GM21528 (cell line): Measurements from ENCODE around the gene FHL1.
"Not testable (repeated sequence)": the region's sequence is repeated elsewhere in the genome, so short reads cannot be mapped to it uniquely, and the experiment has no call there.

Experiments used
- ATAC-seq: cut with Tn5 transposase; IDR thresholded peaks from one replicate; pipeline ENCODE4 v1.9.1; 2021; ENCODE audit warnings: mild to moderate bottlenecking, moderate library complexity; ENCODE audit not compliant: unreplicated experiment, low FRiP score

FHL1 gene

DNA sequence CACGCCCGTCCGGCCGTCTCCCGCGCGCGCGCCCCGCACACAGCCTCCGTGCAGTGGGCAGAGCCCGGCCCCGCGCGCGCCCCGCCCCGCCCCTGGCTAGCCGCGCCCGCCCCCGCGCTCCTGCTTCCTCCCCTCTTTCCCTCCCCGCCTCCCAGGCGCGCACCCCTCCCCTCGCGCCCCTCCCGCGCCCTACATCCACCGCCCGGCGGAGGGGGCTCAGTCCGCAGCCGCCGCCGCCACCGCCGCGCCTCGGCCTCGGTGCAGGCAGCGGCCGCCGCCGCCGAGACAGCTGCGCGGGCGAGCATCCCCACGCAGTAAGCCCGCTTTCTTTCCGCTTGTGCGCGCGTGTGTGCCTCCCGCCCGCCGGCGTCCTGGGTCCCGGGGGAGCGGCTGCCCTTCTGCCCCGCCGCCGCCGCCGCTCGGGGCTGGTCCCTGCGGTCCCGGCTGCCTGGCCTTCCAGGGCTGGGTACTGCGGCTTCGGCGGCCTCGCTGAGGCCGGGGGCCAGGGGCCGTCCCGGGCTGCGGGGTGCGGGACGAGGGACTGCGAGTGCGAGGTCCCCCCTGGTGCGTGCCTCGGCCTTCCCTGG lies at the start of gene FHL1:
Gene FHL1 (plus strand): TSS at position 219 of the 587 bp plus-strand sequence.
- no peak for ATAC-seq

GRCh38 chrX:136097871-136098805 lies 49.2 kb upstream of the FHL1 start:
- no peak for ATAC-seq

DNA sequence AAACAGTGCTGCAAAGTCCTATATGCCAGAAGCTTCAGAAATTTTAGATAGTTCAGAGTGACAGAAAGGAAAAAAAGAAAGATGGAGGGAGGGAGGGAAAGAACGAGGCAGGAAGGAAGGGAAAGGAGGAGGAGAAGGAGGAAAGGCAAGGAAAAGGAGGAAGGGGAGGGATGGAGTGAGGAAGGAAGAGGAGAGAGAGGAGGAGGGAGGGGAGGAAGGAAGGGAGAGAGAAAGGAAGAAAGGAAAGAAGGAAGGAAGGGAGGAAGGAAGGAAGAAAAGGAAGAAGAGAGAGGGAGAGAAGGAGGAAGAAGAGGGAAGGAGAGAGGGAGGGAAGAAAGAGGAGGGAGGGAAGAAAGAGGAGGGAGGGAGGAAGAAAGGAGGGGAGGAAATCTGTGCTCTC lies 42.4 kb upstream of the FHL1 start:
- ATAC-seq, result no peak

DNA sequence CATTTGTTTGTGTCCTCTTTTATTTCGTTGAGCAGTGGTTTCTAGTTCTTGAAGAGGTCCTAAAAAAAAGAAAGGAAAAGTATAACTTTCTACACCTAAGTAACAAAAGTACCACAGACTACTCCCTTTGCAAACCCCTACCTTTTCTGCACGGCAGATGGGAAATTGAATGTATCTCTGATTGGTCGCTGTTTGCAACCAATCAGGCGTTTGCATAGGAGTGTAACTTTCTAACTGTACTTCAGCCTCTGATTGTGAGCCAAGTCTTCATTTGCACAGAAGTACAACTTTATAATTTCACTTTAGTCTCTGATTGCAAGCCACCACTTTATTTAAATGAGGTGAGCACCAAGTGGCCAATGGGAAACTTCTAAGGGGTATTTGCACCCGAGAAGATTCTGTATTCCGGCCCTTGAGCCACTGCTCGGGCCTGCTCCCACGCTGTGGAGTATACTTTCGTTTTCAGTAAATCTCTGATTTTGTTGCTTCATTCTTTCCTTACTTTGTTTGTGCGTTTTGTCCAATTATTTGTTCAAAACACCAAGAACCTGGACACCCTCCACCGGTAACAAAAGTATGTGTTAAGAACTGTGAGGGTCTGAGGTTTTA lies 40.3 kb upstream of the FHL1 start:
- no peak for ATAC-seq

GRCh38 chrX:136108905-136109304 lies 38.4 kb upstream of the FHL1 start:
- ATAC-seq, result not testable (repeated sequence)

- ATAC-seq, result no peak
Measured at GRCh38 chrX:136112286-136112685, 35.0 kb upstream of the FHL1 start.

GRCh38 chrX:136112778-136113177 lies 34.6 kb upstream of the FHL1 start:
- ATAC-seq, result no peak

DNA sequence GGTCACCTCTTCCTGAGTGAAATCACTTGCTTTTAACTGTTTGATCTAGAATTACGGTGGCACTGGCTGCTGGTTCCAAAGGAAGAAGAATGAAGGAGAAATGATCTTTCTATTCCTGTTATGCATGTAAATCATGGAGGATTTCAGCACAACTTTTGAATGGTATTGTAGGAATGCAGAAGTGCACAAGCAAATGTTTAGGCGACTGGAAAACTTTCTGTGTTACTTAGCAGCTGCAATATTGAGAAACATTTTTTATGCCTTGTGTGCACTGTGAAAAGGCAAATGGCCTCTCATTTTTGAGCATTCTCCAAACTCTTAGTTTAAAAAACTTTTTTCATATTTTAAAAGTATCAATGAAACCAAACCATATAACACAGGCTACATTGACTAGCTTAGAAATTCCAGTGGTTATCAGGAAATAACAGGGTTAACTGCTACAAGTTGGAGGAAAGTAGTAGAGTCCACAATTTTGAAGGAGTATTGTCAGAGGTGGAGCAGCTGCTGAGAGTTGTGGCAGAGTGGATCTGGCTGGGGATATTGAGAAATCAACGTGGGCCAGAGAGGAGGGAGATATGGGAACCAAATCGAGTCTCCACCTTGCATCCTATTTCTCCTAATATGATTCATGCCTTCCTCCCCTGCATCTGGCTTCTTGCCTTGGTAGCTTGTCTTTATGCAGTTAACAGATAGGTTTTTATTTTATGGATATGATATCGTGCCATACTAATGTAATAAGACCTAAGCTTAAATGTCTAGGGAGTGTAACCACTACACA lies 32.0 kb upstream of the FHL1 start:
- no peak for ATAC-seq

DNA sequence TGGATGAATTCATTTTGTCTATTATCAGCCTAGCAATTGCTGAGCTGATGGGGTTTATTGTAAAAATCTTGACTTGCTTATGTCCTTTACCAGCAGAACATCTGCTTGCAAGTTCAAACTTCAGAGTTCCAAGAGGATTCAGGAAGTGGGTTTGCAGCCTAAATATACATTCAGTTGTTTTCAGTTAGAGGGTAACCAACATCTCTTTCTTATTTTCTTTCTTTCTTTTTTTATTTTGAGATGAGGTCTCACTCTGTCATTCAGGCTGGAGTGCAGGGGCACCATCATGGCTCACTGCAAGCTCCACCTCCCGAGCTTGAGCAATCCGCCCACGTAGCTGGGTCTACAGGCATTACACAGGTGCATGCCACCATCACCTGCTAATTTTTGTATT lies 31.4 kb upstream of the FHL1 start:
- ATAC-seq, result no peak

GRCh38 chrX:136121788-136122187 lies 25.5 kb upstream of the FHL1 start:
- ATAC-seq, result no peak

GRCh38 chrX:136122207-136122606 lies 25.1 kb upstream of the FHL1 start:
- no peak for ATAC-seq

GRCh38 chrX:136125106-136125505 lies 22.2 kb upstream of the FHL1 start:
- no peak for ATAC-seq

DNA sequence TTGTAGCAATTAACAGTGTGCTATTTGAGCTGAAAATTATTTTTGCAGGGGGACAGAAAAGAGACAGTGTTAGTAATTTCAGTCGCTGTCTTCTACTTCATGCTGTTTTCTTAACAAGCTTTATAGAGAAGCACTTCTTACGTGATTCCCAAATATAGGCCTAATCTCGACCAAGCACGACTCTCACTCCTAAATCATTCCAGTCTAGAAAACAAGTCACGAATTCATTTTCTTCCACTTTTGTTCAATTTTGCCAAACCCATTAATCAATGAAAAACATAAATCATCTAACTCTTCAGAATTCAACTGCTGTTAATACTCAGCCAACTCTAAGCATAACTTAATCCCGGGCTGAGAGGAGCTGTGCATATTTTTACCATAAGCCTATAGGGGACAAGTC lies 21.0 kb upstream of the FHL1 start:
- no peak for ATAC-seq

GRCh38 chrX:136126872-136127406 lies 20.4 kb upstream of the FHL1 start:
- no peak for ATAC-seq

GRCh38 chrX:136128743-136129142 lies 18.6 kb upstream of the FHL1 start:
- no peak for ATAC-seq

DNA sequence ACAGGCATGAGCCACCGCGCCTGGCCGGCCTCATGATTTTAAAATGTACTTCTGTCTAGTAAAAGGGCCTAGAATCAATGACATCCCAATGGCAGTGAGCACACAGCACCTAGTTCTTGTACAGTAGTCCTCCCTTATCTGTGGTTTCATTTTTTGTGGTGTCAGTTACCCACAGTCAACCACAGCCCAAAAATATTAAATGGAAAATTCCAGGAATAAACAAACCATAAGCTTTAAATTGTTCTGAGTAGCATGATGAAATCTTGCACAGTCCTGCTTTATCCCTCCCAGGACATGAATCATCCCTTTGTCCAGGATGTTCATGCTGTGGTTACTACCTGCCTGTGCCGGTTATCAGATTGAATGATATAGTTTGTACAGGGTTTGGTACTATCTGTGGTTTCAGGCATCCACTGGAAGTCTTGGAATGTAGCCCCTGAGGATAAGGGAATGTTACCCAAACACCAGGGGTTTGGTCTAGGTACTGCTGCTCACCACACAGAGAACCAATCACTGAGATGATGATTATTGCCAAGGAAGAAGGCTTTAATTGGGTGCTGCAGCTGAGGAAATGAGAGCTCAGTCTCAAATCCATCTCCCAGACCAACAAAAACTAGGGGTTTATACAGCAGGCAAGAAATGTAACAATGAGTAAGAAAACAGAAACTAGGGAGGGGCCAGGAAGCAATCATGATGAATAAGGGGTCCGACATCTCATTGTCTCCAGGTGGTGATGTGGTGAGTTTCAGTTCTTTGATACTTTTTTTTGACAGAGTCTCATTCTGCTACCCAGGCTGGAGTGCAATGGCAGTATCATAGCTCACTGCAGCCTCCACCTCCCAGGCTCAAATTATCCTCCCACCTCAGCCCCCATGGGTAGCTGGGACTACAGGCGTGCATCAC lies 16.2 kb upstream of the FHL1 start:
- ATAC-seq, result no peak

GRCh38 chrX:136138939-136139338 lies 8.4 kb upstream of the FHL1 start:
- no peak for ATAC-seq

DNA sequence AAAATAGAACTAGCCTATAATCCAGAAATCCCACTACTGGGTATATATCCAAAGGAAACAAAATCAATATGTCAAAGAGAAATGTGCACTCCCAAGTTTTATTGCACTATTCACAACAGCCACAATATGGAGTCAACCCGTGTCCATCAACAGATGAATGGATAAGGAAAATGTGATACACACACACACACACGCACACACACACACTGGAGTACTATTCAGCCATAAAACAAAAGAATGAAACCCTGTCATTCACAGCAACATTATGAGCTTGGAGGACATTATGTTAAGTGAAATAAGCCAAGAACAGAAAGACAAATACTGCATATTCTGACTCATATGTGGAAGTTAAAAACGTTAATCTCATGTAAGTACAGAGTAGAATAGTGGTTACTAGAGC lies 5.8 kb upstream of the FHL1 start:
- no peak for ATAC-seq

- no peak for ATAC-seq
Measured at GRCh38 chrX:136142592-136142991, 4.7 kb upstream of the FHL1 start.

- ATAC-seq, result no peak
Measured at GRCh38 chrX:136143711-136144110, 3.6 kb upstream of the FHL1 start.
